ENCODE results near the gene SLC25A26.

DNA sequence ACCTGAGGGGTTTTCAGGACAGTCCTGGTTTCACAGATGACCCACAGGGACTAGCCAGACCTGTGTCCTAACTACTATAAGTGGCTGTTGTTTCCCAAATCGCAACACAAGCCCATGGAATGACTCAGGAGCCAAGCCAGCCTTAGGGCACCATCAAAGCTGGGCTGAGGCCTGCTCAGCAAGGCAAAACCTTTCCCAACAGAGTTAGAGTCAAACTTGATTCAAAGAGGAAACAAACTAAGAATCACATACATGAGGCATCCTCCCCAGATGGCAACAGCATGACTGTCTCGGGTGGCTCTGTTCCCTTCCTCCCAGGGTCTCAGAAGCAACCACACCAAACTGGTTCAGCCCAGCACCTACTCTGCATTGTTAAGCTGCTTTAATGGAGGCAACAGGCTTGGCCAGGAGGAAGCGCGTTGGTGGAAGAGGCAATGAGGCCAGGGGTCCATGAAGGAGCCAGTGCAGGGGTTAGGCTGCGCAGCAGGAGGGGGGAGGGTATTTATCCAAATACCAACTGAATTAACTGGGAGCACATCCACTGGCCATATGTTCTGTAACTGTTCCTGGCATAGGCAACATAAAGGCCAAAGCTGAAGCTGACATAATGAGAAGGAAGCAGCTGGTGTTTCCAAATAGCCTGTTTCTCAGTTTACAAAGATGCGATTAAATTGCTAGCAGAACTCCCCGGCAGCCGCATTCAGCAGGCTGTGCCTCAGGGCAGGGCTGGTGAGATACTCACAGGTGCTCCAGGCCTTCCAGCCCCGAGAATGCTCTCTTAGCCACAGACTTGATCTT, 177.6 kb downstream of the SLC25A26 start:
- TF ChIP-seq, protein P1, sequence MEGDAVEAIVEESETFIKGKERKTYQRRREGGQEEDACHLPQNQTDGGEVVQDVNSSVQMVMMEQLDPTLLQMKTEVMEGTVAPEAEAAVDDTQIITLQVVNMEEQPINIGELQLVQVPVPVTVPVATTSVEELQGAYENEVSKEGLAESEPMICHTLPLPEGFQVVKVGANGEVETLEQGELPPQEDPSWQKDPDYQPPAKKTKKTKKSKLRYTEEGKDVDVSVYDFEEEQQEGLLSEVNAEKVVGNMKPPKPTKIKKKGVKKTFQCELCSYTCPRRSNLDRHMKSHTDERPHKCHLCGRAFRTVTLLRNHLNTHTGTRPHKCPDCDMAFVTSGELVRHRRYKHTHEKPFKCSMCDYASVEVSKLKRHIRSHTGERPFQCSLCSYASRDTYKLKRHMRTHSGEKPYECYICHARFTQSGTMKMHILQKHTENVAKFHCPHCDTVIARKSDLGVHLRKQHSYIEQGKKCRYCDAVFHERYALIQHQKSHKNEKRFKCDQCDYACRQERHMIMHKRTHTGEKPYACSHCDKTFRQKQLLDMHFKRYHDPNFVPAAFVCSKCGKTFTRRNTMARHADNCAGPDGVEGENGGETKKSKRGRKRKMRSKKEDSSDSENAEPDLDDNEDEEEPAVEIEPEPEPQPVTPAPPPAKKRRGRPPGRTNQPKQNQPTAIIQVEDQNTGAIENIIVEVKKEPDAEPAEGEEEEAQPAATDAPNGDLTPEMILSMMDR (IDR thresholded peaks at IDR 0.05), result no peak
- TF ChIP-seq POLR2AphosphoS5 (IDR thresholded peaks at IDR 0.05; ENCODE audit: low read depth, low read length) (no peak), SIN3A (IDR thresholded peaks at IDR 0.05; ENCODE audit: borderline replicate concordance, insufficient read depth, low read depth, low read length) (no peak)
